ENCODE measurements around the gene RPS6KB1.
"Not testable (repeated sequence)": the region's sequence is repeated elsewhere in the genome, so short reads cannot be mapped to it uniquely, and the experiment has no call there.

Gene RPS6KB1

DNA sequence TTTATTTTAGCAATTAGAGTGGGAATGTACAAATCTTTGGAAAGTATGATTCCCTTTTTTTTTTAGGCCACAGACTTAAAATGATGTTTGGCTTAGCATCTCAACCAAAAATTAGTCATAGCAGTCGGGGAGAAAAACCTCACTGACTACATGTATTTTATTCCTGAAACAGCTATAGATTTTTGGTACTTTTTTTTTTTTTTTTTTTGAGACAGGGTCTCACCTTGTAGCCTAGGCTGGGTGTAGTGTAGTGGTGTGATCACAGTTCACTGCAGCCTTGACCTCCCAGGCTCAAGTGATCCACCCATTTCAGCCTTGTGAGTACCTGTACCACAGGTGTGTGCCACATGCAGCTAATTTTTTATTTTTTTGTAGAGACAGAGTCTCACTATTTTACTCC is 48.2 kb downstream of the RPS6KB1 start:
- no peak for DNase-seq (ENCODE audit: low spot score)

- DNase-seq (ENCODE audit: low spot score), result not testable (repeated sequence)
Observed at GRCh38 chr17:59946433-59946832, 53.5 kb downstream of the RPS6KB1 start.

DNA sequence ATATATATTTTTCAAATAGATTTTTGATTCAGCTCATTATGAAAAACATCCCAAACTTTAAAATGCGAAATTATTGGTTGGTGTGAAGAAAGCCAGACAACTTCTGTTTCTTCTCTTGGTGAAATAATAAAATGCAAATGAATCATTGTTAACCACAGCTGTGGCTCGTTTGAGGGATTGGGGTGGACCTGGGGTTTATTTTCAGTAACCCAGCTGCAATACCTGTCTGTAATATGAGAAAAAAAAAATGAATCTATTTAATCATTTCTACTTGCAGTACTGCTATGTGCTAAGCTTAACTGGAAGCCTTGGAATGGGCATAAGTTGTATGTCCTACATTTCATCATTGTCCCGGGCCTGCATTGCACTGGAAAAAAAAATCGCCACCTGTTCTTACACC is 54.4 kb downstream of the RPS6KB1 start:
- DNase-seq (ENCODE audit: low spot score), result not testable (repeated sequence)

DNA sequence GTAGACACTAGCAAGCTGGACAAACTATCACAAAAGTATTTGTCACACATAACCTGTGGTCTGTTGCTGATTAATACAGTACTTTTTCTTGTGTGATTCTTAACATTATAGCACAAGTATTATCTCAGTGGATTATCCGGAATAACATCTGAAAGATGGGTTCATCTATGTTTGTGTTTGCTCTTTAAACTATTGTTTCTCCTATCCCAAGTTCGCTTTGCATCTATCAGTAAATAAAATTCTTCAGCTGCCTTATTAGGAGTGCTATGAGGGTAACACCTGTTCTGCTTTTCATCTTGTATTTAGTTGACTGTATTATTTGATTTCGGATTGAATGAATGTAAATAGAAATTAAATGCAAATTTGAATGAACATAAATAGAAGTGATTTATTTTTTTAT is 57.1 kb downstream of the RPS6KB1 start:
- no peak for DNase-seq (ENCODE audit: low spot score)

DNA sequence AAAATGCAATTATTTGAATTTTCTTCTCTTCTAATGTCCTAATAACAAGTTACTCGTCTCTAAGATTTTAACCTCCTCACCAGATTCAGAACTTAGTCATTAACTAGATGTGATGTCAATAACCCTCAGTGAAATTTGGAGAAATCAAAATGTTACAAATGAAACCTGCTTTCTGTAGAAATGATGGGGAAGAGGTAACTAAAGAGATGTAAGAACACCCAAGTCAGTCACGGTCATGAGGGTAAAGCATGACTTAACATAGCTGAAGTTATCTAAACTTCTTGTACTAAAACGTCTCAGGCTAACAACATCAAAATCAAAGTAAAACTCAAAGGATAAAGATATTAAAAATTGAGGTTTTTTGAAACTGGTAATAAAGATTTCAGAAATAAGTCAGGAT is 61.9 kb downstream of the RPS6KB1 start:
- DNase-seq (ENCODE audit: low spot score), result no peak

DNA sequence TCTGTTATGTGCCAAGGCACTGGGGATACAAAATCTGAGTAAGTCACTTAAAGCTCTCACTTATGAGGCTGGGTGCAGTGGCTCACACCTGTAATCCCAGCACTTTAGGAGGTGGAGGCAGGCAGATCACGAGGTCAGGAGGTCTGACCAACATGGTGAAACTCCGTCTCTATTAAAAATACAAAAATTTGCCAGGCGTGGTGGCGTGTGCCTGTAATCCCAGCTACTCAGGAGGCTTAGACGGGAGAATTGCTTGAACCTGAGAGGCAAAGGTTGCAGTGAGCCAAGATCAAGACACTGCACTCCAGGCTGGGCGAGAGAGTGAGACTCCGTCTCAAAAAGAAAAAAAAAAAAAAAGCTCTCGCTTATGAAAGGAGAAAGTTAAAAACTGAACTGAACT is 66.7 kb downstream of the RPS6KB1 start:
- DNase-seq (ENCODE audit: low spot score), result not testable (repeated sequence)

DNA sequence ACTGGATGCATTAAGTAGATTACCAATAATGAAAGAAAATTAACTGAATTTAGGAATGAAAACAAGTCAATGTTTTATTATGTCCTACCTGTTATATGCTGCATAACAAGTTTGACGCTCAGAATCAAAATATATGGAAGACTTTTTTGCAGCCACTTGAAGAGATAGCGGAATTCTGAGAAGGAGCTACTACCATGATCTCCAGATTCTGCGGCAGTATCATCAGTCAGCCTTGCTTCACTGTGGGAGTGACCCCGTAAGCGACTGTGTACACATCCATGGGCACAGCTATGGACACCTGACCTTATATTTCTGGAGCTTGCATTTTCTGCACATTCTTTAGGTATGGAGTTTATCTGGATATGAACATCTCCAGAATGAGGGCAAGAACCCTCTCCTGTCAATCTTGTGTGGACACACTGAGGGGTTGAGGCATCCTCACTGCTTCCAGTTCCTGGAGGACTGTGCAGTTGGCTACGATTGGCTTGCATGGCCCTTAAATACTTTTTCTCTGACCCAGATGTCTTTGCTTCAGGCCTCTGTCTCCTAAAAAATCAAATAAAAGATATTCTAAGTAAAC is 69.9 kb downstream of the RPS6KB1 start:
- DNase-seq (ENCODE audit: low spot score), result no peak

DNA sequence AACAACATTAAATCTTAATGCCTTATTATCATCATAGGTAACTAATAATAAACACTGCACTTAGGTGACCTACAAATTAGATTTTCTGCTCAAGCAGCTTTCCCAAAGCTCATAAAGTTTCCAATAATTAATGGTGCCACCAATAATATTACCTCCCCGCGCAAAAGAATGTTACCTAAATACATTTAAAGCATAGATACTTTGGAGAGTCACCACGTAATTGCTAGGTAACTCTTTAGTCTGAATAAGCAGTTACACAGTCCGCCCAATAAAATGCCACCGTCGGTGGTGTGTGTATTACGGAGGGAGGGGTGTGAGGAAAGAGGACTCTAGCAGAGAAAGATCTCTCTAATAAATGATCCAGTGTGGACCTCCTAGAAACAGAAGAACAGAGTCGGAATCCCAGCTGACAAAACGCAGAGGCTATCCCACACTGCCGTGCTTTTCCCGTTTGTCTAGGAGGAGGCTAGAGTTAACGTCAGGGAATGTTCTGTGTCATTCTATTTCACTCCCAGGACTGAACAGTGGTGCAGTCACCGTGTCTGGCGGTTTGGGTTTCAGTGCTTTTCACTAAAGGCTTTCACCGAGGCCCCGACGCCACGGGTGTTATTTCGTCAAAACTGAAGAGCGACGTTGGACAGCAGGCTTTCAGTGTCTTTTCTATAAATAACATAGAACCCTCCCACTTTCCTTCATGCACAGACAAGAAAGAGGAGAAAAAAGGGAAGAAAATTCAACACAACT is 71.0 kb downstream of the RPS6KB1 start:
- peak; percentile 69 for DNase-seq (ENCODE audit: low spot score)

GRCh38 chr17:59964482-59965328 is 71.8 kb downstream of the RPS6KB1 start, which contains the start of gene RNFT1:
RNFT1 (minus strand) TSS chr17:59964740; CDS start chr17:59964663, 77 bp downstream.
- peak; percentile 95 for DNase-seq (ENCODE audit: low spot score)

GRCh38 chr17:59971771-59972170 is 78.8 kb downstream of the RPS6KB1 start:
- DNase-seq (ENCODE audit: low spot score), result not testable (repeated sequence)

DNA sequence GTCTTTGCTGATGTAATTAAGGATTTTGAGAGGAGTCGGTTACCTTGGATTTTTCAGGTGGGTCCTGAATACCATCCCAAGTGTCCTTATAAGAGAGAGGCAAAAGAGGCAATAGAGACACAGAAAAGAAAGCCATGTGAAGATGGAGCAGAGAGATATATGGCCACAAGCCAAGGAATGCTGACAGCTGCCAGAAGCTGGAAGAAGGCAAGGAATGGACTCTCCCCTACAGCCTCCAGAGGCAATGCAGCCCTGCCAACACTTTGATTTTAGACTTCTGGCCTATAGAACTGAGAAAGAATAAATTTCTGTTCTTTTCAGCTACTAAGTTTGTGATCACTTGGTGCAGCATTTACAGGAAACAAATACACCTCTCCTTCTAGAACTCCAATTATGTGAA is 79.9 kb downstream of the RPS6KB1 start:
- no peak for DNase-seq (ENCODE audit: low spot score)

GRCh38 chr17:59973483-59973882 is 80.6 kb downstream of the RPS6KB1 start:
- not testable (repeated sequence) for DNase-seq (ENCODE audit: low spot score)

DNA sequence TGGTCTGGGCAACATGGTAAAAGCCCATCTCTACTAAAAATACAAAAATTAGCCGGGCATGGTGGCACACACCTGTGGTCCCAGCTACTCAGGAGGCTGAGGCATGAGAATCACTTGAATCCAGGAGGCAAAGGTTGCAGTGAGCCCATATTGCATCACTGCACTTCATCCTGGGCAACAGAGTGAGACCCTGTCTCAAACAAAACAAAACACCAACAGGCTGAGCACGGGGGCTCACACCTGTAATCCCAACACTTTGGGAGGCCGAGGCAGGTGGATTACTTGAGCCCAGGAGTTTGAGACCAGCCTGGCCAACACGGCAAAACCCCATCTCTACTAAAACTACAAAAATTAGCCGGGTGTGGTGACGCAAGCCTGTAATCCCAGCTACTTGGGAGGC is 82.2 kb downstream of the RPS6KB1 start:
- DNase-seq (ENCODE audit: low spot score), result not testable (repeated sequence)

- DNase-seq (ENCODE audit: low spot score), result not testable (repeated sequence)
Observed at GRCh38 chr17:59996608-59997007, 103.7 kb downstream of the RPS6KB1 start.
